HG03575 (cell line): ENCODE measurements around the gene PRKAR1B.

Source experiments
- ATAC-seq: cut with Tn5 transposase; IDR thresholded peaks from one replicate; pipeline ENCODE4 v1.9.1; 2021; ENCODE audit not compliant: unreplicated experiment, insufficient number of reproducible peaks, low FRiP score; ENCODE audit errors: extremely low read depth

PRKAR1B gene

GRCh38 chr7:589781-590575 lies 137.1 kb downstream of the PRKAR1B start:
- no peak for ATAC-seq

- ATAC-seq = no peak
These were observed 139.3 kb downstream of the PRKAR1B start for GRCh38 chr7:587767-588166.

DNA sequence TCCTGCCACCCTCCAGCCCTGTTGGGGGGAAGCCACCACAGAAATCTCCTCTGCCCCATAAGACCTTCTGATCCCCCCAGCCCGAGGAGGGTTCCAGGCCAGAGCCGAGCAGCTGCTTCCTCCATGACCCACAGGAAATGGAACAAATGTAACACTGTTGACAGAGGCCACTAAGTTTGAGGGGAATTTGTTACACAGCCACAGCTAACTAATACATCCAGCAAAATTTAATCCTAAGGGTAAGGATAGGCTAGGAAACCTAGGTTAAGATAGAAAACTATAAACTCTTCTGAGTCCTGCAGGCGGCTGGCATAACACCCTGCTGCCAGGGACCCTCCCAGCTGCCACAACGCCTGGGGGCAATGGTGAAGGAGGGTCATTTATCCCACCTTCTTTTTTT lies 140.6 kb downstream of the PRKAR1B start:
- ATAC-seq = no peak

DNA sequence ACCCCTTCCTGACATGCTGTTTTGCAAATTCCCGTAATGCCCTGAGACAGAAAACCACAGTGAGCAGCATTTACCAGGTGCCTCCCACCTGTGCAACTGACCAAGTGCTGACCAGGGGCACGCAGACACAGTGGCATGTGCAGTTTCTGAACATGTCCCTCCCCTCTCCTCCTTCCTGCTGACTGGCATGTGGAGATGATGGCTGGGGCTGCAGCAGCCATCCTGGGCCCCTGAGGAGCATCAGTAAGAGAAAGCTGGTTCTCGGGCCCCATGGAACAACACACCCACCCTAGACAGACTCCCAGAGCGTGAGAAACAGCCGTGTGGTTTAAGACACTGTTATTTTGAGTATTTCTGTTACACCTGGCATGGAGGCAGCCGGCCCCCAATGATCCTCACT lies 141.2 kb downstream of the PRKAR1B start:
- ATAC-seq = no peak

- ATAC-seq = no peak
These were observed 141.8 kb downstream of the PRKAR1B start for GRCh38 chr7:585229-585711.

GRCh38 chr7:584820-585219 lies 142.3 kb downstream of the PRKAR1B start:
- no peak for ATAC-seq

GRCh38 chr7:584122-584465 lies 143.0 kb downstream of the PRKAR1B start:
- ATAC-seq = no peak

GRCh38 chr7:583410-584121 lies 143.5 kb downstream of the PRKAR1B start:
- ATAC-seq = no peak

GRCh38 chr7:582931-583330 lies 144.2 kb downstream of the PRKAR1B start:
- no peak for ATAC-seq

DNA sequence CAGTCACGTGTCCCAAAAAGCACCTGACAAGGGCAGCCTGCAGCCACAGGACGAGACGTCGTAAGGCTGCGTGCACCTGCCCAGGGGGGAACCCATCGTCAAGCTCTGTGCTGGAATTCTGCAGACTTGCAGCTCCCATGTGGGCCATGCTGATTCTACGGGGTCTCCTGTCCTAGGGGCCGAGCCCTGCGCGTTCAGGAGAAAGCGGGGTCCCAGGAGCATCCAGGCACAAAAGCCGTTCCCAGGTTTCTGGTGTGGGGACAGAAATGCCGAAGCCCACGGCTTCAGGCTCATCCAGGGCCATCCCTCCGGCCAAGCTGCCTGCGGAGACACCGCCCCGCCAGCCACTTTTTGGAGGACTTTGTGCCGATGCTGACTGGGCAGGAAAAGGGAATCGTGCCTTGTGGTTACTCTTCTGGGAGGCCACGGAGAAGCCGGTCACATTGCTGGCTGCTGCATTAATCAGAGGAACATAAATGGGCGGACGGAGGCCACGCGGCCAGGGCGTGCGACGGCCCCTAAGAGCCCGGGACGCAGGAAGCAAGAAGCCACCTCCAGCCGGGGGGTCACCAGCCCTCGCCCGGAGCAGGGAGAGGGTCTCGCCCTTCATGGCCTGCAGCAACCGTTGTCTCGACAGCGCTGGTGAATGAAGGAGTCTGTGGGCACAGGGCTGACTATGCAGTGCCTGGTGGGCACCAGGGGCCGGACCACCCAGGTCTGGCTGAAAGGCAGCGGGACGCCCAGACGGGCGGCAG lies 144.8 kb downstream of the PRKAR1B start:
- ATAC-seq = no peak

DNA sequence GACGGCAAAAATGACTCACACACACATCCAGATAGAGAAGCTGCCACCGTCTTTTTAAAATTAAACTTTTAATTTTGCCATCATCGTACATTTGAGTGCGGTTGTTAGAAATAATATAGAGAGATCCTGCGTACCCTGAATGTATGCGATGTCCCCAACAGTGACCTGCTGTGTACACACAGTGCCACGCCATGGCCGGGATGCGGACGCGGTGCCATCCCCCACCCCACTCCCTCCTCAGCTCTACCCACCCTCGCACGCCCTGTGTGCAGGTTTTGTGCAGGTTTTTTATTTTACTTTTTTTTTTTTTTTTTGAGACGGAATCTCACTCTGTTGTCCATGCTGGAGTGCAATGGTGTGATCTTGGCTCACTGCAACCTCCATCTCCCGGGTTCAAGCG lies 148.7 kb downstream of the PRKAR1B start:
- ATAC-seq = no peak

DNA sequence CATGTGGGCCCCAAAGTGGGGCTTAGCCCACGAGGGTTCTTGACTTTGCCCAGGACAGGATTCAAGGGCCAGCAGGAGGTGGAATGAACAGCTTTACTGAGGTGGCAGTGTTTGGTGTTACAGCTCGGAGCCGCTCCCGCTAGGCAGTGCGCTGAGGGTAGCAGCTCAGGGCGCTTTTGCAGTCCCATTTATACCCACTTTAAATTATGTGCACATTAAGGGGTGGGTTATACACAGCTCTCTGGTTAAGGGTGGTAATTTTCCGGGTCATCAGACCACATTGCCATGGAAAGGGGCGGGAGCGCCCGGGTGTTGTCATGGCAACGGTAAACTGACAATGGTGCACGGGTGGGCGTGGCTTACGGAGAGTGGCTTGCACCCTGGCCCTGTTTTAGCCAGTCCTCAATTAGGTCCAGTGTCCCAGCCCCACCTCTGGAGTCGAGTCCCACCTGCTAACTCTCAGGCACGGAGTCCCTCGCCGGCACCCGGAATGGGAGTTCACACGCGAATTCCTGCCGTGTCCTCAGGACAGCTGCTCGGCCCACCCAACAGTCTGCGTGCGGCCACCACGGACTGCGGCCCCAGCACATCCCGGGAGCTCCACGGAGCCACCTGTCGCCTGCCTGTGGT lies 149.2 kb downstream of the PRKAR1B start:
- ATAC-seq = no peak

DNA sequence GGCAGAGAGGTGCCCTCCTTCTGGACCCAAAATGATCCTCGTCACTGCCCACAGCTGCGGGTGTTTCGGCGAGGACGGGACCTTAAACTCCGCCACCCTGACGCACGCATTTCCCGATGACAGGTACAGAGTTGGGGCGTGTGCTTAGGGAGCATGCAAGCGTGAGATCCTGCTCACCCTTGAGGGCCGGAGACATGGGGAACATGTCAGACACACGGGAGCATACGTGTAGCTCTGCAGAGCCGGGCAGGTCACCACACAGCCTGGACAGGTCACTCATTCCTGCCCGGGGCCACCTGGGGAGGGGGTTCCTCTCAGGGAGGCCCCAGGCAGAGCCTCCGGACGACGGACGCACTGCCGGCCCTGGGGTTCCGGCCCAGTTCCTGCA lies 149.8 kb downstream of the PRKAR1B start:
- ATAC-seq = no peak

- ATAC-seq = no peak
These were observed 150.4 kb downstream of the PRKAR1B start for GRCh38 chr7:576524-577277.

- ATAC-seq = no peak
These were observed 151.4 kb downstream of the PRKAR1B start for GRCh38 chr7:575425-576366.

DNA sequence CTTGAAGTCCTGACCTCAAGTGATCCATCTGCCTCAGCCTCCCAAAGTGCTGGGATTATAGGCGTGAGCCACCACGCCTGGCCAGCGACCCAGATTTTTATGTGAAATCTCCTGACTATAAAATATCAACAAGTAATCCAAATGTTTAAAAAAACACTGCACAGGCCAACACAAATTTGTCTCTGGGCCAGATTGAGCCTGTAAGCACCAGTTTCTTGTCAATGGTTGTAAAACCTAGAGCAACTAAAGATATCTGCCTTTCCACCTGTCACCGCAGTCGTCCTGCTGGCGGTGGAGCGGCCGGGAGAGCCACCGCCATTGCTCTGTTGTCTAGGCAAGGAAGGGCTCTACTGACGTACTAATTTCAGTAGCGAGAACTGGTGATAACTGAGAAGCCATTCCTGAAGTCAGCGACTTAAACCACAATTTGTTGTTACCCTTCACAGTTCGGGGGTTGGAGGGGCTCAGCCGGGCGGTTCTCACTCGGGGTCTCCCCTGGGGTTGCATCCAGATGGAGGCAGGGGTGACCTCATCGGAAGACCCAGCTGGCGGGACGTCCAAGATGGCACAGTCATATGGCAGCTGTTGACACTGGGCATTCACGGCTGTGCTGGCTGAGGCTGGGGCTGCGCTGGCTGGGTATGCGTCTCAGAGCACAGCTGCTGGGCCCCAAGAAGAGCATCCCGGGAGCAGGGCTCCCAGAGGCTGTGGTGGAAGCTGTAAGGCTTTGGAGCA lies 152.3 kb downstream of the PRKAR1B start:
- ATAC-seq = no peak

DNA sequence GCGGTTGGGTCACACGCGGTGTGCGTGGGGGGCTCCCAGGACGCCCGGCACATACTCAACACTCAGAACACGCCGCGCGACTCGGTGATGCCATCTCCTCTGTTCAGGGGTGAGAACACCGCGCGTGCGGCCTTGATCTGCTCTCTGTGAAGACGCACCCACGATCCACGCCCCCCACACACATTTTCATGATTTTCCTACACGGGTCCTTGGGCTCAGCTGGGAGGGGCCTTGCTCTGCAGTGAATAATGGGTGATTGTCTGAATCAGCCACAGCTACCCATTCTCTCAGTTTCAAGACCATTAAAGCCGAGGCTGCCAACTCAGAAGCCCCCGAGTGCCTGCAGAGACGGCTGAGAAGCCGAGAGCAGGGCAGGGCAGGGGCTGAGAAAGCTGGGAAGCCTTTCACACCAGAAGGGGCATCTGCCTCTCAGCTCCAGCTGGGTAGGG lies 153.1 kb downstream of the PRKAR1B start:
- ATAC-seq = no peak
